Stimulated activated CD4-positive, alpha-beta T cell treated with anti-CD3 and anti-CD28 coated beads, Interleukin-2, amount 100 ng/mL, for 4 hours (primary cell): ENCODE results near the gene UBXN1.
"Not testable (repeated sequence)": the region's sequence is repeated elsewhere in the genome, so short reads cannot be mapped to it uniquely, and the experiment has no call there.

ENCODE experiments used
- DNase-seq: peaks from one replicate; pipeline ENCODE4 v3.0.0-alpha.2; 2020; ENCODE audit warnings: low read depth

The UBXN1 gene

GRCh38 chr11:62708793-62709192 is 29.9 kb upstream of the UBXN1 start:
- peak; percentile 21 for DNase-seq

- DNase-seq: no peak
Observed at GRCh38 chr11:62708392-62708791, 29.5 kb upstream of the UBXN1 start.

- DNase-seq: no peak
Observed at GRCh38 chr11:62707277-62707861, 28.5 kb upstream of the UBXN1 start, which contains the start of the genes BSCL2 and GNG3. Gene BSCL2, minus strand, starts transcription at chr11:62707424. Its CDS starts 229 bp downstream, at chr11:62707195. Gene GNG3, plus strand, starts transcription at chr11:62707676. Its CDS starts 620 bp downstream, at chr11:62708296.

DNA sequence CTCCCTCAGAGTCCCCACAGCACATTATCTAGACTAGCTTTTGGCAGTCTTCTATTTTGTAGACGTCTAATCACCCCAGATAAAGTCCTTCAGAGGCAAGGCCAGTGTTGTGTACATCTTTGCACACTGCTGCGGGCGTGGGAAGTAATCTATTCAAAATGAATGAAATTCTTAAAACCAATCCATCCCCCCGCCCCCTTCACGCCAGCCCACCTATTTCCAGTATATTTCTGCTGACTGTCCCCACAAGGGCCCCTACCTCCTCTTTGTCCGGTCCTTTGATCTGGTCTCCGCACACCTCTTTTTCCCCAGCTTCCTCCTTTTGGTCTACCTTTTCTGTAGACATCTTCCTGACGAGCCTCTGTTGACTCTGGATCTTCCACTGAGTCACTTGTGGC is 28.0 kb upstream of the UBXN1 start:
- no peak for DNase-seq

GRCh38 chr11:62705880-62706849 is 27.3 kb upstream of the UBXN1 start:
- peak; percentile 91 for DNase-seq

DNA sequence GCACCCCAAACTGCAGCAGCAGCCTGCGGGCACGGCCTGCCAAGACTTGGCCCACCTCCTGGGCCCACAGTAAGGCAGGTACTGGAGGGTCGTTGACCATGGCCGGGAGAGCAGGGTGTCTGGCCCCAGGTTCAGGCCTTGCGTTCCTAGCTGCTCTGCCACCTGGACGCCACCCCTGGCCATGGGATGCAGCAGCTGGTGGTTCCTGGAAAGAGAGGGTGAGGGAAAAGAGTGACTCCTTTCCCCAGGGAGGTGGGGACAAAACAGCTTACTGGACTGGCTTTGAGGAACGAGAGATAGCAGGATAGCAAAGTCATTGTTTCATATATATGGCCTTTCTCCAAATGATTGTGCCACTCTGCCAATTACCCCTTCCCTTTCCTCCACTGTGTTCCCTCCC is 26.5 kb upstream of the UBXN1 start:
- no peak for DNase-seq

DNA sequence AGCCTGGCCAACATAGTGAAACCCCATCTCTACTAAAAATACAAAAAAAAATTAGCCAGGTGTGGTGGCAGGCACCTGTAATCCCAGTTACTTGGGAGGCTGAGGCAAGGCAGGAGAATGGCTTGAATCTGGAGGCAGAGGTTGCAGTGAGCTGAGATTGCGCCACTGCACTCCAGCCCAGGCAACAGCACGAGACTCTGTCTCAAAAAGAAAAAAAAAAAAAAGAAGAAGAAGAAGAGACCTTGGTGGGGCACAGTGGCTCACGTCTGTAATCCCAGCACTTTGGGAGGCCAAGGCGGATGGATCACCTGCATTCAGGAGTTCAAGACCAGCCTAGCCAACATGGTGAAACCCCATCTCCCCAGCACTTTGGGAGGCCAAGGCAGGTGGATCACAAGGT is 25.0 kb upstream of the UBXN1 start:
- not testable (repeated sequence) for DNase-seq

GRCh38 chr11:62702246-62702645 is 23.4 kb upstream of the UBXN1 start:
- no peak for DNase-seq

GRCh38 chr11:62694455-62695167 is 15.7 kb upstream of the UBXN1 start:
- peak; percentile 72 for DNase-seq

GRCh38 chr11:62693624-62694023 is 14.8 kb upstream of the UBXN1 start:
- not testable (repeated sequence) for DNase-seq

DNA sequence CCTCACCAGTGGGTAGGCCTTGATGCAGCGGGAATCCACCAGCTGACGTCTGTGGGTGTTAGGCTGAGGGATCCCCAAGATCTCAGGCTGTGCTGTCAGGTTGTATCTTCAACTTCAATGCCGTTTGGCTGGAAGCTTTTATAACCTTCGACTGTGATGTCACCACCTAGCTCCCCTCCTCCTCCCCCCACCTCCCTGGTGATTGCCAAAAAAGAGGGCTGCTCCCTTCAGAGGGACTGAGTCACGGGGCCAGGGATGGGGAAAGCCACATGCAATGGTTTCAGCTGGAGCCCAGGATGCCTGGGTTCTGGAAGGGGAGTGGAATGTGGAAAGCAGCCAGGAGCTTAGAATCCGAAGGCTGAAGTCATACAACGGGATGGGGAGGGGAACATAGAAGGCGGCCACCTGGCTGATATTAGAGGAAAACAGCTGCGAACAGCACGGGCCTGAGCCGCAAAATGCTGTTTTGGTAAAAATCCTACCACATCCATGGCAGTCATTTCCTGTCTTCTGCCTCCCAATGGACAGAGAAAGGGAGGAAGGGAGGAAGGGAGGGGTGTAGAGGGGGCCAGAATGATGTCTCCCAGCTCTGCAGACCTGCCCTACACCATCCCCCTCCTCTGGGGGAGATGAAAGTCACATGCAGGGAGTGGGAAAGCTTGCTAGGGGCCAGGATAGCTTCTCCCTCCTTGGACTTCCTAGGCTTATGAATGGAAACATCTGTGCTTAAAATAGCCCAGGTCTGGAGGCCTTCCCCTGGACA is 10.7 kb upstream of the UBXN1 start, which contains the start of gene LRRN4CL:
LRRN4CL (minus strand) TSS at position 110 of the 763 bp plus-strand sequence. CDS start 1,022 bp downstream, outside the sequence.
- DNase-seq: no peak

DNA sequence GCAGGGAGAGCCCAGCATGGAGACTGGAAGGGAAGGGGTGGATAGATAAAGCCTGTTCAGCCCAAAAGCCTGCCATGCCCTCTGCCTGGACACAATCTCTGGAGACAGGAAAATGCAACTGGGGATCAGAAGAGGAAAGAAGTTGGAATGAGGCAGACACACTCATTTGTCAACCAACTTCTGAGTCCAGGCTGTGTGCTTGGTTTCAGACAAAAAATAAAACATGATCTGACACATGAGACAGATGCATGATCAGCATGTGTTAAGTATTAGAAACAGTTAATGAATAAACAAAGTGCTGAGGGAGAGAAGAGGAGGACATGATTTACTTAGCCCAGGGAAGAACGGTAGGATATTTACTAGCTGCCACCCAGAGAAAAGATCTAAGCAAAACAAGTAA is 9.6 kb upstream of the UBXN1 start:
- DNase-seq: no peak

- DNase-seq: no peak
Observed at GRCh38 chr11:62687508-62688396, 8.9 kb upstream of the UBXN1 start.

- DNase-seq: no peak
Observed at GRCh38 chr11:62682518-62682917, 3.6 kb upstream of the UBXN1 start.

DNA sequence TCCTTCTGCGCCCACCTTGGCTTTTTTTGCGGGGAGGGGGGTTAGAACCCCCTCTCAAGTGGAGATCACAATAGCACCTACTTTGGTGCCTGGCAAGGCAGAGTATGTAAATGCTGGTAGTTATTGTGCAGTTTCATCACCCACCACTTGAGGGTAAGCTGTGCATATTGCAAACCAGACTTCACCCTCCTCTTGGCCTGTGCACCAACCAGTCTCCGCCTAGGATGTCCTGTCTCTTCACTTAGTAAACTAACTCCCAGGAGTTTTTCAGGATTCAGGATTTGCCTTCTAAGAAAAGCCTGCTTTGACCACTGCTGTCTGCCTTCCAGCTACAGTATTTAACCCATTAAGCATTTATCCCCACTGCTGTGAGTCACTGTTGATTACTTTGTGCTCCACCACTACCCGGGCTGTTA is 2.0 kb upstream of the UBXN1 start:
- no peak for DNase-seq

DNA sequence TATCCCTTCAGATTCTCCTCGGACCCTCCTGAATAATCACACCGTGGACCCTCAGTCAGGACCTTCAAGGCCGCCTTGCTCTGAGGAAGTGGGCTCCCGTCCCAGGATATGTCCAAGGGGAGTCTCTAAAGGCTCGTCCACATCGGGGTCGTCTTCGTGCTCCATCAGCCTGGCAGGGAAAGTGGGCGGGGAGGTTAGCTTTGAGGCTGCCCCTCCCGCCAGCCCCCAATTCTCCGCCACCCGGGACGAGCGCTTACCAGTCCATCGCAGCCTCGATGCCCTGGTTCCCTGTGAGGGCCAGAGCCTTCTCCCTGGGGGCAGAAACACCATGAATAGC is 472 bp downstream of the UBXN1 start:
- DNase-seq: no peak

GRCh38 chr11:62677714-62678113 is 1.2 kb downstream of the UBXN1 start:
- no peak for DNase-seq

GRCh38 chr11:62677156-62677555 is 1.7 kb downstream of the UBXN1 start:
- no peak for DNase-seq

DNA sequence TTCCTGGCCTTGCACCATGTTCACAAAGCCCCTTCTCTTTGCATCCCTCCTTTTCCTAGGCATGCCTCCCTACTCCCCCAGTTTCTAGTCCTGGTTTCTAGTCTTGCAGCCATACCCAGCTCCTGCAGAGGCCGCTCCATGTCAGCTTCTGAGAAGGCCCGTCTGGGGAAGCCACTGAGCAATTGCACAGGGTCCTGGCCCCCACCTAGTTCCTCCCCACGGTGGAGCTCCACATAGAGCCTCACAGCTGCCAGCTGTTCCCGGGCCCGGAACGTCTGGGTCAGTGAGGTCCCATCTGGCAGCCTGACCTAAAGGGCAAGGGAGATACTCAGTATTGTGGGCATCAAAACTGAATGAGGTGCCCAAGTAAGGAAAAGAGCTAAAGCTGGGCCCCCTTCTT is 2.2 kb downstream of the UBXN1 start:
- DNase-seq: no peak

DNA sequence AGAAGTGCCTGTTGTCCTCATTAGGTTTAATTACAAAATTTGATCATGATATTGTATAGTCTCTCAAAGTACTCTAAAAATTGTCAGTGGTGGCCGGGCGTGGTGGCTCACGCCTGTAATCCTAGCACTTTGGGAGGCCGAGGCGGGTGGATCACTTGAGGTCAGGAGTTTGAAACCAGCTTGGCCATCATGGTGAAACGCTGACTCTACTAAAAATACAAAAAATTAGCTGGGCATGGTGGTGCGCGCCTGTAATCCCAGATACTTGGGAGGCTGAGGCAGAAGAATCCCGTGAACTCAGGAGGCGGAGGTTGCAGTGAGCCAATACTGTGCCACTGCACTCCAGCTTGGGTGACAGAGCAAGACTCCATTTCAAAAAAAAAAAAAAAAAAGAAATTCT is 3.5 kb downstream of the UBXN1 start:
- DNase-seq: not testable (repeated sequence)

- DNase-seq: no peak
Observed at GRCh38 chr11:62673196-62673525, 5.7 kb downstream of the UBXN1 start.
